Measurements from ENCODE around the gene RELCH. TPM values are rescaled to one million over a fixed set of nuclear protein-coding genes. Genes with fewer than 3 reads are reported as not detected.
A peak's percentile ranks its signal among the peaks of the same experiment; 100 is the strongest.

The RELCH gene
- total RNA-seq, 4 donors from 2014 or later = 11.2 to 71.3 (median 26.5) TPM

DNA sequence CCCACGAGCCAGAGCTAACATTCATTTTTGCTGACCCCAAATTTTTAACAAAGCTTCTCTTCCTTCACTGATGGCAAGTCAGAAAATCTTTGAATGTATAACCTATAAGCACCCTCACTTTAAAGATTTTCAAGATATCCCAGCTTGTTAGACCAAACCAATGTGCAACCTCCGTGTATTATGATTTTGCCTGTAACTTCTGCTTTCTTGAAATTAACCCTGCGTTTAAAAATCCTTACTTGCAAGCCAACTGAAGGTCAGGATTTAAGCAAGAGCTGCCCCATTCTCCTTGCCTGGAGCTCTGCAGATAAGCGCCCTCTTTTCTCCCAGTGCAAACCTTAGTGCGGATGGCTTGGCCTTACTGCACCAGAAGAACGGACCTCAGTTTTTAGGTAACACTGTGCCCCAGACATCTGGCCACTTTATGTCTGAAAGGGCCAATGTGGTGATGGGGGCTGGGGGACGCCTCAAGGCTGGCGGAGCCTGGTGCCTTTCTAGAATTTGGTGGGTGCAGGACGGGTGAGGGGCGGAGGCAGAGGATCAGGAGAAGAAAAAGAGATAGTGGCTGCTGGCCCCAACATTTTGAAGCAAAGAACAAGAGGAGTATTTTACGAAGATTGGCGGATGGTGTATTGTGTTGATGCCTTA lies 137.2 kb downstream of the RELCH start:
- Histone ChIP-seq H3K4me1 (peaks cover 0 to 9% of the 10 kb centered on the region in 2 donors), H3K4me3 (no peak overlapping the region), H3K9me3 (no peaks in the 10 kb centered on the region), H3K27me3 (peaks cover 11 to 43% of the 10 kb centered on the region in 2 donors), H3K36me3 (no peaks in the 10 kb centered on the region), H3K27ac (no peak overlapping the region)
- no peak for TF ChIP-seq POLR2A (IDR thresholded peaks at IDR 0.05)
- TF ChIP-seq, protein P1, sequence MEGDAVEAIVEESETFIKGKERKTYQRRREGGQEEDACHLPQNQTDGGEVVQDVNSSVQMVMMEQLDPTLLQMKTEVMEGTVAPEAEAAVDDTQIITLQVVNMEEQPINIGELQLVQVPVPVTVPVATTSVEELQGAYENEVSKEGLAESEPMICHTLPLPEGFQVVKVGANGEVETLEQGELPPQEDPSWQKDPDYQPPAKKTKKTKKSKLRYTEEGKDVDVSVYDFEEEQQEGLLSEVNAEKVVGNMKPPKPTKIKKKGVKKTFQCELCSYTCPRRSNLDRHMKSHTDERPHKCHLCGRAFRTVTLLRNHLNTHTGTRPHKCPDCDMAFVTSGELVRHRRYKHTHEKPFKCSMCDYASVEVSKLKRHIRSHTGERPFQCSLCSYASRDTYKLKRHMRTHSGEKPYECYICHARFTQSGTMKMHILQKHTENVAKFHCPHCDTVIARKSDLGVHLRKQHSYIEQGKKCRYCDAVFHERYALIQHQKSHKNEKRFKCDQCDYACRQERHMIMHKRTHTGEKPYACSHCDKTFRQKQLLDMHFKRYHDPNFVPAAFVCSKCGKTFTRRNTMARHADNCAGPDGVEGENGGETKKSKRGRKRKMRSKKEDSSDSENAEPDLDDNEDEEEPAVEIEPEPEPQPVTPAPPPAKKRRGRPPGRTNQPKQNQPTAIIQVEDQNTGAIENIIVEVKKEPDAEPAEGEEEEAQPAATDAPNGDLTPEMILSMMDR (IDR thresholded peaks at IDR 0.05) = no peak
- no peak for DNase-seq
- intact Hi-C loops (cut with DNase I; ENCODE audit: low total_unique reads) = no loop called here

DNA sequence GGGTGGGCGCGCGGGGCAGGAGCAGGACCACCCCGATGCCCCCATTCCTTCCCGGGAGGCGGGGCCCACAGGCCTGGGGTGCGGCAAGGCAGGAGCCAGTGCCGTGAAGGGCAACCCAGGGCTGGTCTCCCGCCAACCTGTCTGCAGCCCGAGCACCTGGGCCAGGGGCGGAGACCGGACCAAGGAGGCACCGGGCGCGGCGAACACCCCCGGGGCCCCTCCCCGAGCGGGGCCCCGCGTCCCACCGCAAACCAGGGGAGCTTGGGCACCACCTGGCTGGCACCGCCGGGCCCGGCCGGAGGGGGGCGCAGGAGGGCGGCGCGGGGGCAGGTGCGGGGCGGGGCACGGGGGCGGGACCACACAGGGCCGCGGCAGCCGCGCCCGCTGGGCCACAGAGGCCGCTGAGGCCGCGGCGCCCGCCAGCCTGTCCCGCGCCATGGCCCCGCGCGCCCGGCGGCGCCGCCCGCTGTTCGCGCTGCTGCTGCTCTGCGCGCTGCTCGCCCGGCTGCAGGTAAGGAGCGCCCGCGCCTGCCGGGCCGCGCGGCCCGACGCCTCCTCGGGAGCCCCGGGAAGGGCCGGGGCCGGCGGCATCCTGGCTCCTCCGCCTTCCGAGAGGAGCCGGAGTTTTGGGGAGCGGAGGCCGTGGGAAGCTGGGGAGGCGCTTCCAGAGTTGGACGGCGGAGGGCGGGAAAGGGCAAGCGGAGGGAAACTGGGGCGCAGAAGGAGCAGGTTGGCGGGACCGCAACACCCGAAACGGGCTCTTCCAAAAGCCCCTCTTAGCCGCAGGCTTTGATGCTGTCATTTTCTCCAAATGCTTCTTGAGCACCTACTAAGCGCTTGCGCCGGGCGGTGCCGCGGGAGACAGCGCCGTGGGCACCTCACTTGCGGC lies 138.1 kb downstream of the RELCH start, which contains the start of gene TNFRSF11A:
Gene TNFRSF11A, plus strand, starts transcription at position 394 of the 889 bp plus-strand sequence. Its CDS starts 43 bp downstream, at position 437.
- H3K27ac ChIP-seq = no peak within 1 kb of the TSS
- no peaks in the 10 kb centered on the region for H3K36me3 ChIP-seq
- H3K27me3 ChIP-seq = peaks cover 11 to 43% of the 10 kb centered on the region in 2 donors
- peak within 1 kb of the TSS; percentile 11 to 15 for H3K4me3 ChIP-seq
- H3K4me1 ChIP-seq = peaks cover 0 to 9% of the 10 kb centered on the region in 2 donors
- no peaks in the 10 kb centered on the region for H3K9me3 ChIP-seq
- TF ChIP-seq, protein P1 (IDR thresholded peaks at IDR 0.05) = no peak
- no peak for TF ChIP-seq POLR2A (IDR thresholded peaks at IDR 0.05)
- intact Hi-C loops (cut with DNase I; ENCODE audit: low total_unique reads) = no loop called here
- no peak for DNase-seq

DNA sequence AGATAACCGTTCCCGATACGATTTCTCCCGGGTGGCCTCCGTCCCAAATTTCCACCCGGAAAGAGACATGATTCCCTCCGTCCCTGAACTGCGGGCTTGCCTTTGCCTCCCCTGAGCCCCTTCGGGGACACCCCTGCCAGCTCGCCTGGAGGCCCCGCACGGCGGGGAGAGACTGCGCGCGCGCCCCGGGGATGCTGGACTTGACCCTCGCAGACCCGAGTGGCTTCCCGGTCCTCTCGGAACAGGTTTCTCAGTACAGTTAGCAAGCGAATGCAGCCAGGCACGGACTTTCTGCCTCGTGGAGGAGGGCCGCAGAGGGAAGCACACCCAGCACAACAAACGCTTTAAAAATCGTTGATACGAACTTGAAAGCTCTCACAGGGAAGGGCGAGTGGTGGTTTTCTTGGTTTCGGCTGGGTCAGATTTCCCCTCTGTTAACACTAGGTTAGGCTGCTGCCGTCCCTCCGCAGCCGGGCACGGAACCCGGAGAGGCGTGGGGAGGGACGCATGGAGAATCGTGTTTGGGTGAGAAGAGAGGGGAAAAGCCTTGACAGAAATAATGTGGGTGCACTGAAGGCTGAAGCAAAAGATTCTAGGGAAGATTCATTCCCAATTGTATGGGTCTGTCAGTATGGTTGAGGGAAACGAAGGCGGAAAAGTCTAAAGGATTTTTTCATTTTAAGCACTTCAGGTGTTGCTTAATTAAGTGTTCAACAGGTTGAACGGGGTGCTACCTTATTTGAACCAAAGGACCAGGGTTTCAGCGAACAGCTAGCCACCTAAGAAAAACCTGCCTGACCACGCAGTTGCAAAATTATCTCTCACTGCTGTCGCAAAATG lies 139.0 kb downstream of the RELCH start:
- TF ChIP-seq, protein P1 (IDR thresholded peaks at IDR 0.05) = no peak
- no peak for TF ChIP-seq POLR2A (IDR thresholded peaks at IDR 0.05)
- peaks cover 11 to 43% of the 10 kb centered on the region in 2 donors for H3K27me3 ChIP-seq
- peaks cover 0 to 9% of the 10 kb centered on the region in 2 donors for H3K4me1 ChIP-seq
- H3K36me3 ChIP-seq = no peaks in the 10 kb centered on the region
- no peak for DNase-seq
- intact Hi-C loops (cut with DNase I; ENCODE audit: low total_unique reads) = no loop called here
- H3K27ac ChIP-seq = no peak overlapping the region
- H3K4me3 ChIP-seq = peak overlapping the region; percentile 11 to 15
- H3K9me3 ChIP-seq = no peaks in the 10 kb centered on the region

DNA sequence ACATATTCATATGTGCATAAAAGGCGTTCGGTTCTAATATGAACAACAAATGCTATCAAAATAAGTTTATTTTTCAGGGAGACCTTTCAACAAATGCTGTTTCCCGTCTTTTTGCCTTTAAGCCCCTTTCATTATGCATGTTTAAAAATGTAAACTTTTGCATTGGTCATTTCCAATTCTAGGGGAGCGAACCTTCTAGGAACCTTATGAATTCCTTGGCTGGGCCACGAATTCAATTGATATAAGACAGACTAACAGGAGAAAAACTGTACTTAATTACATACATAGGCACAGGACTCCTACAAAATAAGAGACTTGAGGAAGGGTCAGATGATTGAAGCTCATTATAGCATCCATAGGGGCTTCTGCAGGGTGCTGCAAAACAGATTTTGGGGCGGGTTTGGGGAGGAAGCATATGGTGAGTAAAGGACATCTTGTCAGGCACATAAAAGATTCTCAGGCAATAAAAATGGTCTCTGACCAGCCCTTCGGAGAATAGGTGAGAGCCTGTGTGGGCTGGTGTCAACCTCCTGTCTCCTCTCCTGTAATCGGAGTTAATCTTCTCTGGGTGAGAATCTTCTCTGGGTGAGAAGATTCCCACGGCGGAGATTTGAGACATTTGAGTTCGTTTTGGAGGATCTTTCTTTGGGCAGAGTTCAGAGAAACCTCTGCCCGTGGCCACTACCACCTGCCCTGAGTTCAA lies 139.7 kb downstream of the RELCH start:
- H3K4me3 ChIP-seq = no peak overlapping the region
- H3K4me1 ChIP-seq = peaks cover 0 to 9% of the 10 kb centered on the region in 2 donors
- intact Hi-C loops (cut with DNase I; ENCODE audit: low total_unique reads) = no loop called here

More for the DNA sequence above, 139.7 kb downstream of the RELCH start:
- H3K9me3 ChIP-seq = no peaks in the 10 kb centered on the region
- peaks cover 11 to 39% of the 10 kb centered on the region in 2 donors for H3K27me3 ChIP-seq
- TF ChIP-seq, protein P1 (IDR thresholded peaks at IDR 0.05) = no peak
- no peak for TF ChIP-seq POLR2A (IDR thresholded peaks at IDR 0.05)
- no peak for DNase-seq
- H3K27ac ChIP-seq = no peak overlapping the region
- no peaks in the 10 kb centered on the region for H3K36me3 ChIP-seq

Measured in uterus (tissue), 4 donors.